ENCODE results near the gene SHH.

- TF ChIP-seq CTCF (conservative IDR thresholded peaks at IDR 0.05; ENCODE audit: low read depth, low read length) (no peak), USF2 (IDR thresholded peaks at IDR 0.05; ENCODE audit: low read depth, low read length) (no peak), POLR2A (IDR thresholded peaks at IDR 0.05; ENCODE audit: low read depth, low read length) (no peak), FOS (IDR thresholded peaks at IDR 0.05; ENCODE audit: low read depth, low read length) (no peak), RFX5 (IDR thresholded peaks at IDR 0.05; ENCODE audit: low read depth, low read length) (no peak)
These were observed 862 bp upstream of the SHH start for GRCh38 chr7:155813125-155813524.
